ENCODE results near the gene GALNT9. TPM values are rescaled to one million over a fixed set of nuclear protein-coding genes. Genes with fewer than 3 reads are reported as not detected.

The GALNT9 gene
- total RNA-seq, 2 experiments from 2014 or later: not detected

GRCh38 chr12:132160601-132161035 is 168.8 kb downstream of the GALNT9 start:
- TF ChIP-seq, protein P1, sequence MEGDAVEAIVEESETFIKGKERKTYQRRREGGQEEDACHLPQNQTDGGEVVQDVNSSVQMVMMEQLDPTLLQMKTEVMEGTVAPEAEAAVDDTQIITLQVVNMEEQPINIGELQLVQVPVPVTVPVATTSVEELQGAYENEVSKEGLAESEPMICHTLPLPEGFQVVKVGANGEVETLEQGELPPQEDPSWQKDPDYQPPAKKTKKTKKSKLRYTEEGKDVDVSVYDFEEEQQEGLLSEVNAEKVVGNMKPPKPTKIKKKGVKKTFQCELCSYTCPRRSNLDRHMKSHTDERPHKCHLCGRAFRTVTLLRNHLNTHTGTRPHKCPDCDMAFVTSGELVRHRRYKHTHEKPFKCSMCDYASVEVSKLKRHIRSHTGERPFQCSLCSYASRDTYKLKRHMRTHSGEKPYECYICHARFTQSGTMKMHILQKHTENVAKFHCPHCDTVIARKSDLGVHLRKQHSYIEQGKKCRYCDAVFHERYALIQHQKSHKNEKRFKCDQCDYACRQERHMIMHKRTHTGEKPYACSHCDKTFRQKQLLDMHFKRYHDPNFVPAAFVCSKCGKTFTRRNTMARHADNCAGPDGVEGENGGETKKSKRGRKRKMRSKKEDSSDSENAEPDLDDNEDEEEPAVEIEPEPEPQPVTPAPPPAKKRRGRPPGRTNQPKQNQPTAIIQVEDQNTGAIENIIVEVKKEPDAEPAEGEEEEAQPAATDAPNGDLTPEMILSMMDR (IDR thresholded peaks at IDR 0.05): no peak
- no peak overlapping the region for H3K4me3 ChIP-seq (ENCODE audit: low read length)
- DNase-seq: no peak
- no peak overlapping the region for H3K4me3 Mint-ChIP-seq
- H3K27me3 ChIP-seq (ENCODE audit: control insufficient read depth in 1 of 2, insufficient read depth in 2 of 2, low read length in 2 of 2): no peaks in the 10 kb centered on the region
- H3K36me3 Mint-ChIP-seq (ENCODE audit: low read depth): no peaks in the 10 kb centered on the region
- peaks cover 15% of the 10 kb centered on the region for H3K36me3 ChIP-seq (ENCODE audit: insufficient read depth, low read length)
- peaks cover 23% of the 10 kb centered on the region for H3K4me1 ChIP-seq (ENCODE audit: insufficient read depth, low read length)
- no peaks in the 10 kb centered on the region for H3K9me3 Mint-ChIP-seq
- H3K27me3 Mint-ChIP-seq: no peaks in the 10 kb centered on the region
- no peak overlapping the region for H3K27ac Mint-ChIP-seq
- H3K4me1 Mint-ChIP-seq (ENCODE audit: low read depth): peaks cover 6% of the 10 kb centered on the region
- CTCF ChIA-PET: interaction anchor here (1.5 kb wide), 1 partner anchor 59 kb away, joined by 3 read pairs; no protein-coding TSS in a partner anchor
- ATAC-seq (ENCODE audit: poor library complexity): no peak
- H3K27ac ChIP-seq (ENCODE audit: low read depth in 1 of 2, low read length in 2 of 2): no peak overlapping the region
- intact Hi-C loops (cut with DNase I, micrococcal nuclease): no loop called here
- POLR2A ChIA-PET: interaction anchor here (2.5 kb wide), 1 partner anchor 25 kb away, joined by 12 read pairs; no protein-coding TSS in a partner anchor
- H3K9me3 ChIP-seq (ENCODE audit: control insufficient read depth in 1 of 2, insufficient read depth in 1 of 2, low read length in 2 of 2): peaks cover 0 to 23% of the 10 kb centered on the region in 2 experiments

DNA sequence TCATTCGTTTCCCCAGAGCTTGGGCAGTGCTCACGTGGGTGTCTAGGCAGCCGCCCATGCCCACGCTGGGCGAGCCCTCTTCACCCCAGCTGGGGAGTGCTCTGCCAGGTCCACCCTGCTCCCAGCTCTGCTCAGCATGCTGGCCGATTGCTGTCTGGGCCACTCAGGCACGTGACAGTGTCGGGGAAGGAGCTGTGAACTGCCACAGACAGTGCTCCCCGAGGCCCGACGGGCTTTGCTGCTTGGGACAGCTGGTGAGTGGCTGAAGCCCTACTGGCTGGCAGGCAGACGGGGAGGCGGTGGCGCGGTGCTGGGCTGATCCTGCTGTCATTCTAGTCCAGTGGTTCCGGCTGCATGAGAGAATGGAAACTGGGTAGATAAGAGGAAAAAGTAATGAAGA is 169.4 kb downstream of the GALNT9 start:
- POLR2A ChIA-PET: no interaction called here
- Histone ChIP-seq H3K27ac (ENCODE audit: low read depth in 1 of 2, low read length in 2 of 2) (no peak overlapping the region), H3K27me3 (ENCODE audit: control insufficient read depth in 1 of 2, insufficient read depth in 2 of 2, low read length in 2 of 2) (no peaks in the 10 kb centered on the region), H3K4me3 (ENCODE audit: low read length) (no peak overlapping the region), H3K36me3 (ENCODE audit: insufficient read depth, low read length) (peaks cover 15% of the 10 kb centered on the region), H3K4me1 (ENCODE audit: insufficient read depth, low read length) (peaks cover 23% of the 10 kb centered on the region), H3K9me3 (ENCODE audit: control insufficient read depth in 1 of 2, insufficient read depth in 1 of 2, low read length in 2 of 2) (peaks cover 0 to 27% of the 10 kb centered on the region in 2 experiments)
- Mint-ChIP-seq H3K27ac (no peak overlapping the region), H3K36me3 (ENCODE audit: low read depth) (no peaks in the 10 kb centered on the region), H3K4me3 (no peak overlapping the region), H3K27me3 (no peaks in the 10 kb centered on the region), H3K9me3 (no peaks in the 10 kb centered on the region), H3K4me1 (ENCODE audit: low read depth) (peaks cover 6% of the 10 kb centered on the region)
- intact Hi-C loops (cut with DNase I, micrococcal nuclease): no loop called here
- CTCF ChIA-PET: no interaction called here
- DNase-seq: no peak
- no peak for ATAC-seq (ENCODE audit: poor library complexity)
- TF ChIP-seq, protein P1 (IDR thresholded peaks at IDR 0.05): no peak

DNA sequence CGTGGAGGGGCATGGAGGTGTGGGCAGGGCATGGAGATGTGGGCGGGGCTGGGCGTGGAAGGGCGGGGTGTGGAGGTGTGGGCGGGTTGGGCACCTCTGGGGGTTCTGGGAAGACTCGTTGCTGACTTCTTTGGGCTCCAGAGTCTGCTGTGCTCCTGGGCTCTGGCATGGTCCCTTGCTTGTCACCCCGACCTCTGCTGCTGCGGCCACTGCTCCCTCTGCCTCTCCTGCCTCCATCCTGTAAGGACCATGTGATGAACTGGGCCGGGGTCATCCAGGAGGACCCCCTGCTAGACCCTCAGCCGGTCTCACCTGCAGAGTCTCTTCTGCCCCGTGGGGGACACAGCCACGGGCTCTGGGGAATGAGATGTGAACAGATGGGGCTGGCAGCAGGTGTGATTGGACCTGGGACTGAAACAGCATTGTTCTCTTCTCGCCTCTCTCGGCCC is 169.8 kb downstream of the GALNT9 start:
- H3K36me3 Mint-ChIP-seq (ENCODE audit: low read depth): no peaks in the 10 kb centered on the region
- H3K27ac Mint-ChIP-seq: no peak overlapping the region
- Histone ChIP-seq H3K27ac (ENCODE audit: low read depth in 1 of 2, low read length in 2 of 2) (no peak overlapping the region), H3K9me3 (ENCODE audit: control insufficient read depth in 1 of 2, insufficient read depth in 1 of 2, low read length in 2 of 2) (peaks cover 0 to 27% of the 10 kb centered on the region in 2 experiments), H3K4me3 (ENCODE audit: low read length) (no peak overlapping the region), H3K27me3 (ENCODE audit: control insufficient read depth in 1 of 2, insufficient read depth in 2 of 2, low read length in 2 of 2) (no peaks in the 10 kb centered on the region), H3K36me3 (ENCODE audit: insufficient read depth, low read length) (peaks cover 15% of the 10 kb centered on the region), H3K4me1 (ENCODE audit: insufficient read depth, low read length) (peaks cover 23% of the 10 kb centered on the region)
- ChIA-PET POLR2A (no interaction called here), CTCF (no interaction called here)
- no peaks in the 10 kb centered on the region for H3K27me3 Mint-ChIP-seq
- DNase-seq: no peak
- H3K9me3 Mint-ChIP-seq: no peaks in the 10 kb centered on the region
- ATAC-seq (ENCODE audit: poor library complexity): no peak
- H3K4me3 Mint-ChIP-seq: no peak overlapping the region
- TF ChIP-seq, protein P1 (IDR thresholded peaks at IDR 0.05): no peak
- intact Hi-C loops (cut with DNase I, micrococcal nuclease): no loop called here
- H3K4me1 Mint-ChIP-seq (ENCODE audit: low read depth): peaks cover 6% of the 10 kb centered on the region

Data from CD4-positive, alpha-beta T cell (primary cell).